NCI-H460 (cell line): ENCODE data around the gene HDAC4. TPM values are rescaled to one million over a fixed set of nuclear protein-coding genes. Genes with fewer than 3 reads are reported as not detected.

Experiments used
- DNase-seq: peaks from one replicate; pipeline ENCODE4 v3.0.0-alpha.2; 2016; ENCODE audit warnings: low read depth; ENCODE audit errors: extremely low read depth
- total RNA-seq: library from RNA; depleted of rRNA; stranded (reverse); fragments of >200 nt; shearing (Covaris generic); gene quantifications from 2 replicates; pipeline ENCODE4 v1.2.3, GENCODE V29; 2014

The HDAC4 gene
- total RNA-seq, 1 experiment from 2014 or later: 21.0 TPM

DNA sequence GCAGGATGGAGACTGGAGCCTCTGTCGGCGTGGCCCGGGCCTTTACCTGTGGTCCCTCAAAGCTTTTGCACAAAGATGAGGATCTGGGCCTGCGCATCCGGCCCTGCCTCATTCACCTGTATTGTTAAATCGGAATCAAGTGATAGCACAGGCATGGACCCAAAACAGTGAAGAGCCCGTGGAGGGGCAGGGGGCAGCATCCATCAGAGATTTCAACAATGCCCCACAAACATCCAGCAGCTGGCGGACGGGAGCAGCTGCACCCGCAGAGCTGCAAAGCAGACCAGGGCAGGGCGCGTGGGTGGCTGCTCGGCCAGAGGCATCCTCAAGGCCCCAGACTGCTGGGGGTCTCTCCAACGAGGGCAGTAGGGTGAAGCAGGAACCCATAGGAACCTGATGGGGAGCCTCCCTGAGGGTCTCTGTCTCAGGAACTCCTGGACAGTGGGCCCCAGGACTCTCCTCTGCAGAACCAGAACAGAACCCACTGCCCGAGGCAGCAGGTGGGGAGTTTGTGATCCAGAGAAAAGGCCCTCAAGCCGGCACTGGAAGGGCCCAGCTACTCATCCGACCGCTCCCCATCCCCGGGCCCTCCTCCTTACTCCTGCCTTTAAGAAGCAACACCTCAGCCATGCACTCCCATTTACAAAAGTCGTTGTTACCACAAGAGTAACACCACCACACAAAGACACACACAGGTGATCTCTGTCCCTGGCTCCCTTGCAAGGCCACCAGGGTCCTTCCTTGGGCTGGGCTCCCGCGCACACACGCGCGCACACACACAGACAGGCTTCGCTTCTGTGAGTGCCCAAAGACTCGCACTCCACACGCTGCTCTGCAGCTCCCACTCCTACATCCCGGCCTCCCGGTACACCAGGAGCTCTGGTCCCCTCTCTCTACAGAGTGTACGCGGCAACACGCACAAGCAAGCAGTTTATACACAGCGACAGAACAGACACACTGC, 28.8 kb downstream of the HDAC4 start:
- no peak for DNase-seq

DNA sequence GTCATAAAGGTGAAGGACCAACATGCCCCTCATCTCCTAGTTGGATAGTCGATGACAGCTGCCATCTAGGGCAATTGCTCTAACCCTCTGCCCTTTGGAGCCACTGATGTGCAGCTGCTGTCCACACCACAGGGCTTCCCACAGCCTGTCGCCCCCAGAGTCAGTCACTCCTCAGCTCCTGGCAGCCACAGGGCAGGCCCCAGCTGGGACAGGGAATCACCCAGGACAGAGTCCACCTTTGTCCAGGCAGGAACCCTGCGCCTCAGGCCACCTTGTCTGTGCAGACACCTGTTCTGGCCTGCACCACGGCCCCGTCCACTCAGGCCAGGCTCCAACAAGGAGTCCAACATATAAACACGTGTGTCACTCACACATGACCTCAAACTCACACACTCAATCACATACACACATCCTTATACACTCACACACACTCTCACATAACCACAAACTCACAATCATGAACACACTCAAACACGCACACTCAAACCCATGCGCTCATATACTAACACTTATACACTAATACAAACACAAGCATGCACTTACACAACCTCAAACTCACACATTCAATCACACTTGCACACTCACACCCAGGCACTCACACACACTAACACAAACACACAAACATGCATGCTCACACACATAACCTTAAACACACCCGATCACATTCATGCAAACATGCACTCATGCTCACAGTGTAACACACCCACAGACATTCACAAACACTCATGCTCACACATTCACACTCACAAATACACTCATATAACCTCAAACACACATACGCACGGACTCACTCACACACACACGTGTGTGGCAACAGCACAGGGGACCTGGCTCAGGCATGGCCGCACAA, 29.7 kb downstream of the HDAC4 start:
- no peak for DNase-seq

DNA sequence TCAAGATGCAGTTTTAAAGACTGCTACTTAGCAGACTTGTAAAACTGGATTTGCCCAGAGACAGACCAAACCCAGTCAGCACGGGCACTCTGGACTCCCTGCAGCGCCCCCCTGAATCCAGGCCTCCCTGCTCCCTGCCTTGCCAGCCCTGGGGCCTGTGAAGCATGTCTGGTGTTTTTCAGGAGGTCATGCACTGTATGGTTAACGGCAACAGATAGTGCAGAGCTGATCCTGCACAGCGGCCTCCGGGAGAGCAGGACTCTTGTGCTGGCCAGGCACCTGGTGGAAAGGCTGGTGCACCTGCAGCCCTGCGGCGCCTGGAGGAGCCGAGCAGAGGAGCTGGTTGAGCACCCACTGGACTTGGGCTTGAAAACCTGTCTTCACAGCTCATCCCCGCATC, 30.4 kb downstream of the HDAC4 start:
- no peak for DNase-seq

DNA sequence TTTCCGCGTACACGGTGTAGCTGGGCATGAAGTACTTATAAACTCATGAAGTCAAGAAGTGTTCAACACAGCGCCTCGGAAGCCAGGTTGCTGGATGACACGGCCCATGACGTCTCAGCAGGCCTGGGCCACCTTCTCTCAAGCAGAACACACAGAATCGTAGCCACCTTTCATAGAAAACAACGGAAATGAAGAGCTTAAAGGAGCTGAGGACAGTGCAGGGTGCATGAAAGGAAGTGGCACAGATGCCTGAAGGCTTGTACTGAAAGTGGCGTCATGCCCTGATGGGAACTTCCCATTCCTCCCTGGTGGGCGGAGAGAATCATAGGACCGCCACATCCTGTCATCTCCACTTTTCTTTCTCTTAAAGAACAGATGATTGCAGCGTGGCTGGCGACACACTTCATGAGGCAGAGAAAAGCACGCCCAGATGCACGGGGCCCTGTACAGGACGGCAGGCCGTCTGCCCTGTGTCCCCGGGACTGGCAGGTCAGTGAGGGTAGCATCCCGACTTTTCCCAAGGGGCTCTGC, 31.1 kb downstream of the HDAC4 start:
- DNase-seq: no peak

DNA sequence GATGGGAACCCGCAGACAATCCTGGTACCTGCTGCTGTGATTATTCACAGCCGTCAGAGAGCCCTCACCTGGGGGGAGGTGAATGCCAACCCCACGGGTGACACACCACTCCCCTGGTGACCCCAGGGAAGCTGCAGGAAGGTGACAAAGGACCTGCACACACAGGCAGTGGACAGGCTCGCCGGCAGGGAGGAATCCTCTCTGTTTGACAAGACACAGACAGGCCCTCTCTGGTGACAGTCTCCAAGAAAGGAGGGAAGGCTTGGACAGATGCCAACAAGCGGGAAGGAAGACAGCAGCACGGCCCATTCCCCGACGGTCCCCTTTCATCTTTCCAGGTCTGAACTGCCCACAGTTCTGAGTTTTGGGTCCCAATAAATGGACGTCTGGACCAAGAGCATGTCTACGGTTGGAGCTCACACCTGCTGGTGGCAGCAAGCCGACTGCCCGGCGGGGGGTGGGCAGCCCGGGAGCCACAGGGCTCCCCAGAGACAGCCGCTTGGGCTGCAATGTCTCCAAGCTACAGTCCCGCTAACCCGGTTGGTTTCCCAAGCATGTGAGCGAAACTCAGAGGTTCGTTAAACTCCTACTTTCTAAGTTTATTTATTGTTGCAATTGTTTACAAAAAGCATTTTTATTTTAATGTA, 31.8 kb downstream of the HDAC4 start:
- no peak for DNase-seq

DNA sequence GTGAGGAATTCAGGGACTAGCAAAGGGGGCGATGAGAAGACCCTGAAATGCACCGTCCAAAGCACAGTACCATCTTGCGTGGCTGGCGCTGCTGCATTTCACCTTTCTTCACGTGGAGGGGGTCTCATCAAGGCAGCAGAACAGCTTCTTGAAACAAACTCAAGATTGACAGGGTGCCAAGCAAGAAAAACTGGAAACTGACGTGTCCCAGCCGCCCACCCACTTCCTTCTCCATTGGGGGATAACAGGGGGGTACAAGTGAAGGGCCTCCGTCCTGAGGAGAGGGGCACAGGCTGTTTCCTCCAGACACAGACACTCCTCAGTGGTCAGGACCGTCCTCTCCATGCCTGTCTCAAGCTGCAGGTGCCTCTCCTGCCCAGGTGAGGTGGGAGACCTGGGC, 32.5 kb downstream of the HDAC4 start:
- DNase-seq: no peak

DNA sequence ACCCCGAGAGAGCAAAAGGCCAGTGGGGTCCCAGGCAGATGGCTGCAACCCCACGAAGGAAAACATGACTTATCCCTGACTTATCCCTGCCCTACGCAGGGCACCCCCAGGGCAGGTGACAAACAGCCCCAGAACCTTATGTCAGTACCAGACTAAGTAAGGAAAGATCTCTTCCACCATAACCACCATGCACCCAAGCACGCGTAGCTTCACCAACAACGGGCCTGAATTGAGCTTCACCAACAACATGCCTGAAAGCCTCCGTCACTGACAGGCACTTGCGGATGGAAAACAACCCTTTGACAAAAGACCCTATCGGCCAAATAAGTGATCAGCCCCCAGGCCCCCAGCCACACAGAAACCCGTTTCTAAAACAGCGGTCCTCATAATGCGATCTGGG, 34.1 kb downstream of the HDAC4 start:
- no peak for DNase-seq

DNA sequence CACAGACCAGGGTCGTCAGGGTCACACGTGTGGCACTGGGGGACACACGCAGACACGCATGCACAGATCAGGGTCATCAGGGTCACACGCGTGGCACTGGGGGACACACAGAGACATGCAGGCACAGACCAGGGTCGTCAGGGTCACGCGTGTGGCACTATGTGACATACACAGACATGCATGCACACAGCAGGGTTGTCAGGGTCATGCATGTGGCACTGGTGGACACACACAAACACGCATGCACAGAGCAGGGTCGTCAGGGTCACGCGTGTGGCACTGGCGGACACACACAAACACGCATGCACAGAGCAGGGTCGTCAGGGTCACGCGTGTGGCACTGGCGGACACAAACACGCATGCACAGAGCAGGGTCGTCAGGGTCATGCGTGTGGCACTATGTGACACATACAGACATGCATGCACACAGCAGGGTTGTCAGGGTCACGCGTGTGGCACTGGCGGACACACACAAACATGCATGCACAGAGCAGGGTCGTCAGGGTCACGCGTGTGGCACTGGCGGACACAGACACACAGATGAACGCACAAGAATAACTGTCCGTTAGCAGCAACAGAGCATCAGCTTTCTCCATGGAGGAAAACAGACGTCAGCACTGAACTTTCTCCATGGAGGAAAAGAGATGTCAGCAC, 34.9 kb downstream of the HDAC4 start:
- no peak for DNase-seq

DNA sequence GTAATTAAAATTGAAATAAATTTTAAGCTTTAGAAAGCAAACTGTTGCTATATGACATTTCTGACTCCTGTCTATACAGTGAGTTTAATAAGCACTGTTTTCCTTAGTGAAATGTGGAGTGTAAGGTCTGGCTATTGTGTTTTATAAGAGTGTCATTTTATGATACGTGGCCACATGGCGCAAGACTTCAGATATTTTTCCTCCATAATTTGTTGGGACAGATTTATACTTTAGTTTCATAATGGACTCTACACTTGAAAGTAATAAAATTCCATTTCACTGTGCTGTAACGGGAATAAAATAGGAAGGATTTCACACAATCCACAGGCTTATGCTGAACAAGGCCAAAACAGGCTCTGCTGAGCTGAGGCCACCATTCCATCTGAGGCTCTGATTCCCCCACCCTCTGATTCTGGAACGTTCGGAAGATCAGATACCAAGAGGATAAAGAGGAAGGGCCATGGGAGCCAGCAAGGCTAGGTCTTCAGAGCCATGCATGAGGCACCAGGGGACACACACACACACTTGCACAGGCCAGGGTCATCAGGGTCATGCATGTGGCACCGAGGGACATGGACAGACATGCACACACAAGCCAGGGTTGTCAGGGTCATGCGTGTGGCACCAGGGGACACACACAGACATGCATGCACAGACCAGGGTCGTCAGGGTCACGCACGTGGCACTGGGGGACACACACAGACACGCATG, 35.6 kb downstream of the HDAC4 start:
- no peak for DNase-seq

DNA sequence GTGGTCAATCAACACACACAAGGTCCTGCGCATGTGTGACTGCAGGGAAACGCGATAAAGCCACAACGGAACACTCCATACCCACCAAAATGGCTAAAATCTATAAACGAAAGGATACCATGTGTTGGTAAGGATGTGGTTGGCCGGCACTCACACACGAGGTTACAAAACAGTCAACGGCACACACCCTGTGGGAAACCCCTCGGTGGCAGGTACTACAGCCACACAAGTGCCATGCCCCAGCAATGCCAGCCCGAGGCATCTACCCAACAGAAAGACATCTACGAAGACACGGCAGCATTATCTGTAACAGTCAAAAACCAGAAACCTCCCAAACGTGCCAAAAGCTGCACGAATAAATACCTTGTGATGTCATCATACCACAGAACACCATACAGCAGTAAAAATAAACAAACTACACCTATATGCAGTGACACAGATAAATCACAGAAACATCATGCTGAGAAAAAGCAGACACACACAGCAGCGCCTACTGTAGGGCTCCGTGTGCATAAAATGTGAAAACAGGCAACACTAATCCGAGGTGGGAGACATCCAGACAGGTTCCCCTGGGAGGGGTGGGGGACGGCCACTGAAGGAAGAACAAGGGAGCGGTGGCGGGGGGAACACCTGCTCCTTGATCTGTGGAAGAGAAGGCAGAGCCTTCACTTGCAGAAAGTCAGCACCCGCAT, 36.7 kb downstream of the HDAC4 start:
- DNase-seq: no peak

DNA sequence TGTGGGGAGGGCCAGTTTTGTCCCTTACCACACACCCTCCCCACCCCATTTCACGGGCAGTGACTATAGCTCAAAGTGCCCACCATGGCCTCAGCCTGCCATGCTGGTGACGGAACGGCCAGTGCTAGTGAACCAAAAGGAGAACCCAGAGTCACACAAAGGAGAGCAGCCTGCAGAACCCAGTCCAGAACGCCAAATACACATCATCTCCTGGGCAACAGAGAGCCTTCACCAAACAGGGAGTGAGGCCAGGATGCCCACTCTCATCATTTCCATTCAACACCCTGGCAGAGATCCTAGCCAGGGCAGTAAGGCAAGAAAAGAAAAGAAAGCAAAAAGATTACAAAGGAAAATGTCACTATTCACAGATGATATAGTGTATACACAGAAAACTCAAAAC, 38.3 kb downstream of the HDAC4 start:
- no peak for DNase-seq

DNA sequence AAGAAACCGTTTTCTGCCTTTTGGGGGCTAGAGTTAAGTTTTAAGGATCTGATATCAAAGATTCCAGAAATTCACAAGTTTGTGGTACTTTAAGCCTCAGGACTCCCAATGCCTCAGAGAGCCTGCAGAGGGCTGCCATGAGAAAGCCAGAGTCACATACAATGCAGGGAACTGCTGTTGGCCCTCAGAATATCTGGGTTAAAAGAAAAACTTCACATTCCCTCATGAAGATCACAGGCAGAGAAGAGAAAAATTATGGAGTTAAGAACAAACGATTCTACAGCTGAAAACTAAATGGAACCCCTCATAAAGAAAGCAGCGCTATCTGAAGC, 39.5 kb downstream of the HDAC4 start:
- no peak for DNase-seq

DNA sequence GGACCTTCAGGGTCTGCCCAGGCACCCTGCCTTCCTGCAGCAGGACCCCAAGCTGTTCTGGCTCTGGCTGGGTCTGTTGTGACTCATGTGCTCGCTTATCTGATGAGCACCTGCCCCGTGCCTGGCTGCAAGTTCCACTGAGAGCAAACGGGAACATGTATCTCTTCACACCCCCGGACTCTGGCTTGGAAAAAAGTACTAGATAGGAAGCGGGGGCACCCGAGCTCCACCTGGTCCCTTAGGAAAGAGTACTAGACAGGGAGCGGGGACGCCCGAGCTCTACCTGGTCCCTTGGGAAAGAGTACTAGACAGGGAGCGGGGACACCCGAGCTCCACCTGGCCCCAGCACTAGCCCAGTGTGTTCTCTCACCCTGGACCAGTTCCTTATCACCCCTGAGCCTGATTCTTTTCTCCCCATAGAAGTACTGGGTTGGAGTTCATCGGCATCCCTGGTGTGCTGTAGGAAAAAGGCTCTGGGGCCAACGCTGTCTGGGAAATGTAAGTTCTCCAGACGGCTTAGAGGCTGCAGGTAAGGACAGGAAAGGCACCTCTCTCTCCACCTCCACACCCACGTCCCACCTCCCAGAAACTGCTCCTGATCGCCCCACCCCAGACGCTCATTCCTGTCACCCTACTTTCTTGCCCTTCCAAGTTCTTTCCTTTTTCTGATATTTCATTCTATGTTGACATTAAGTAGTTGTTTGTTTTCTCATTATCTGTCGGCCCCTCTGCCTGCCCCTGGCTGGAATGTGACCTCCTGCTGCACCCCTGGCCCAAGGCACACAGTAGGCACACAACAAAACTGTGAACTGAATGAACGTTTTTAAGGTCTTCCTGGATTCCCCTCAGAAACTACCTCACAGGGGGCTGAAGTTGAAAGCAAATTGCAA, 40.2 kb downstream of the HDAC4 start:
- no peak for DNase-seq

DNA sequence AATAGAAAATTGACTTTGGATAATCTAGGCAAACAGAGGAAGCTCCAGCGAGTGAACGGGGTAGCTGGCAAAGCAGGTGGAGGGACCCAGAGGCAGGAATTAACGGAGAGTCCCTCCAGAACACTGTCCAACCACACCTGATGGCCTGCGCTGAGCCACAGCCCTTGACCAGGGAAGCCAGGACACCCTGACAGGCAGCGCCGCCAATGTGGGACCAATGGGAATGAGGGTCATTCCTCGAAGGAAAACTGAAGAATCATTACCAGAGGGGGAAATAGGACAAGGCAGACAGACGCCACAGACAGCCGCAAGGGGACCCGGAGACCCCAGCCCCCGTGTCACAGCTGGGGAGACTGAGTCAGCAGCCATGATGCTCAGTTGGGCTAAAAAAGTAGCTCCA, 40.8 kb downstream of the HDAC4 start:
- no peak for DNase-seq

DNA sequence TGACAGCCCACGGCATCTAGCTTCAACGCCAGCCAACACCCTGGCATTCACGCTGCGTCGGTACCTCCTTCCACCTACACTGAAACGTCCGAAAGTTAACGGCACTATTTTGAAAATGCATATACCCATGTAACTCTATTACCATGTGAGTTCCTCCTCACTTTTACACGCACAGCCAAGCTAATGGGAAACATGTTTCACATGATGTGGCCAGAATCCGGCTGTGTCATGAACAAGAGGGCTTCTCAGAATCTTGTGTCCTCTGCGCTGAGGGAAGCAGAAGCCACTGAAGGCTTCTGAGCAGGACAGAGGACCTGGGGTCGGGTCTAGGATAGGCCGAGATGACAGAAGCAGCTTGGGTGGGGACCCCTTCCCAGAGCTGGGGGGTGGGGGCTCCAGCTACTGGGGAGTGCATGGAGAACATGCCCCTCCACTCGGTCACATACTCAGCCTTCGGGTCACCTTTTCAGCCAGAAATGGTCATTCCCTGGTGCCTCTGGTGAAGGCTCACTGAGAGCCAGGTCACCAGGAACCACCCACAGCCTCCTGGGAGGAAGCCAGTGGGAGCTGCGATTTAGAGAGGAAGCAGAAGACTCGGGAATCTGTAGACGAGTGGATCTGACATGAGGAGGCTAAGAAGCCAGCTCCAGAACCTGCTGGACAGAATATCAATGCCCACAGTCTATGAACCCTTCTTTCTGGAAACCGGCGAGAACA, 41.5 kb downstream of the HDAC4 start:
- DNase-seq: no peak

DNA sequence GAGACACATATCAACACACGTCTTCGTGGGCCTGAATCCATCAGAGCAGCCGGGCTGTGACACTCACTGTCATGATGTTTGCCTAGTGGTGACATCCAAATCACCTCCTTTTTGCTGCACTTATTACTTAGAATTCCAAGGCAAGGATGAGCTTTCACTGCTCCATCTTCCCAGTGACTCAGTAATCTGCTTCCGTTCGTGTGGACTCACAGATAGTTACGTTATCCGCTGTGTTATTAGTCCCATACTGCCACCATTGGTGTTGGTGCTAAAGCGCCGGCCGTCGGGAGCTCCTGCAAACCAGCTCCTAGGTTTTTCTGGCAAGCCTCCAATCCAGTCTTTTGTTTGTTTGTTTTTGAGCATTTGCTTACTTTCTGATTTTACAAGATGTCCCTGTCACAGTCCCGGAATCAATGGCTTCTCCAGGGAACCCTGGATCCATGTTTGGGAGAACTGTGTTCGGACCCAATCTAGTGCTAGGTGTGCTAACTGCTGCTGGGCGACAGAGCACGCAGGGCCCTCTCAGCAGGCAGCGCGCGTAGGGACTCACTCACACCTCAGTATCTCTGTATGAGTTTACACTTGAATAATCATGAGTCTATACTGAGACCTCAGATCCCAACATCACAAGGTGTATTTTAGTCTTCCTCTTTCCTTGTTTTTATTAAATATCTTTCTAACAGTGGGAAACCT, 42.6 kb downstream of the HDAC4 start:
- peak; percentile 75 for DNase-seq

DNA sequence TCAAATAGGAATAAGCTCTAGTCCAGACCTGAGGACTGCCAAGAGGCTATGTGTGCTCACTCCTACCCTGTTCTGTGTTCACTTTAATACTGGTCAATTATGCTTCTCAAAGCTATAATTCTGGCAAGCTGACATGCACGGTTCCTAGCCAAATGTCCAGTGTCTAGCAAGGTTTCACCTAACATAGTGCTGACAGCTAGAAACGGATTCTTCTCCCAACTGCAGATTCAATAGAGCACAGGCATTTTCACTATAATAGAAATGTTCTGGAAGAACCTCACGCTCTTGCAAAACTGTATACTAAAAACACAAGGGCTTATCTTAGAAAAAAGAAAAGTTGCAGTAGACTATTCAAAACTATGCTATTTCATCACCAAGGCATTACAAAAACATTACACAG, 45.1 kb downstream of the HDAC4 start:
- no peak for DNase-seq
